CD1c-positive myeloid dendritic cell (primary cell): ENCODE results near the gene RTN3.
"Not testable (repeated sequence)": the region's sequence is repeated elsewhere in the genome, so short reads cannot be mapped to it uniquely, and the experiment has no call there.

Experiments
- DNase-seq: peaks from one replicate; pipeline ENCODE4 v3.0.0-alpha.2; 2016; ENCODE audit errors: extremely low spot score

The RTN3 gene

DNA sequence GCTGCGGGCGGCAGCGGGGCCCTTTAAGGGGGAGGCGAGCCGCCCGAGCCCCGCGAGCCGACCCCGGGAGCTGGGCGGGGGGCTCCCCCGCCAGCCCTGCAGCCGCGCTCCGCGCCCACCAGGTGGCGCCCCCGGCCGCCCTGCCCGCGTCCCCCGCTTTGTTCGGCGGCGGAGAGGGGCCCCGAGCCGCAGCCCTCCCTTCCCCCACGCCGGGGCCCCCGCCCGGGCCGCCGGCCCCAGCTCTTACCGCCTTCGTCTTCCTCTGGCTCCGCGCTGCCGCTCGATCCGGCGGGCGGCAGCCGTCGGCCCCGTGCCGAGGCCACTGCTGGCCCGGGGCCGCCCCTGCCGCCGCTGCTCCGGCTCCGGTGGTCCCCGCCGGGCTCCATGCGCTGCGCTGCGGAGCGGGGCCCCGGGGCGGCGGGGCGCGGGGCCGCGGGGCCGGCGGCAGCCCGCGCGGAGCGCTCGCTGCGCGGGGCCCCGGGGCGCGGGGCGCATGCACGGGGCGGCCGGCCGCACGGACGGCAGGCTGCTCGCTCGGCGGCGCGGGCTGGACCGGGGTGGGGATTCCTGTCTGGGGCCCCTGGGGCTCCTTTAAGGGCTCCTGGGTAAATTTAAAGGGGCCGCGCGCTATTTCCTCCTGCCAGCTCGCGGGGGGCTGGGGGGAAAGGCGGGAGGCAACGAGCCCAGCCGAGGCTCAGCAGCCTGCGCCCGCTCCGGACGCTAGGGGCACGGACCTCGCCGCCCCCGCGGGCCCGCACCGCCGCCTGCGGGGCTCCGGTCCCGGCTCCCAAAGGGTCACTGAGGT, 87.1 kb downstream of the RTN3 start, which contains the start of gene ZFTA:
ZFTA (minus strand) TSS at position 539 of the 805 bp plus-strand sequence; CDS start at position 386, 153 bp downstream.
- peak; percentile 61 for DNase-seq

DNA sequence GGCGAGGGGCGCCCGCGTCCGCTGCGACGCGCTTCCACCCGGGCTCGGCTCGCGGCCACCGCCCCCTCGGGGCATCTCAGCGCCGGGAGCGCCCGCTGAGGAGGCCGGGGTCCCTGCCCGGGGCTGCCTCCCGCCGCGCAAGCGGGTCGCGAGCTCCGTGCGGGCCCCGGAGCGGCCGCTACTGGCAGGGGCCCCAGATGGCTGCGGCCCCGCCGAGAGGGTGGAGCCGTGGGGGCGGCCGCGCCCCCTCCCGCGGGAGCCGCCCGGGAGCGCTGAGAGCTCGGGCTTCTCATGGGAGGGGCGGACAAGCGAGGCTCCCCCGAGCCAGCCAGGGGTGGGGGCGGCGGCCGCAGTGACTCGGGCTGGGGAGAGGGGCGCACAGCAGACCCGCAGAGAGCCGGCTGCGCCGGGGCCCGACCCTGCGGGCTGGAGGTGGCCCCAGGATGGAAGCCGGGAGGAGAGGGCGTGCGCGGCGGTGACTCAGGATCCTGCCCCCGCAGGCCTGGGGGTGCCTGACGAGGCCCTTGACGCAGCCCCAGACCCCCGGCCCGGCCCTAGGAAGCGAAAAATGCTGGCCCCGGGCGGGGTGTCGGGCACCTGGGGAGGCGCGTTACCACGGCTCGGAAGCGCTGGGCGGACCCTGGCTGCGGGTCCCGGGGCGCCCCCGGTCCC, 87.9 kb downstream of the RTN3 start:
- peak; percentile 22 for DNase-seq

DNA sequence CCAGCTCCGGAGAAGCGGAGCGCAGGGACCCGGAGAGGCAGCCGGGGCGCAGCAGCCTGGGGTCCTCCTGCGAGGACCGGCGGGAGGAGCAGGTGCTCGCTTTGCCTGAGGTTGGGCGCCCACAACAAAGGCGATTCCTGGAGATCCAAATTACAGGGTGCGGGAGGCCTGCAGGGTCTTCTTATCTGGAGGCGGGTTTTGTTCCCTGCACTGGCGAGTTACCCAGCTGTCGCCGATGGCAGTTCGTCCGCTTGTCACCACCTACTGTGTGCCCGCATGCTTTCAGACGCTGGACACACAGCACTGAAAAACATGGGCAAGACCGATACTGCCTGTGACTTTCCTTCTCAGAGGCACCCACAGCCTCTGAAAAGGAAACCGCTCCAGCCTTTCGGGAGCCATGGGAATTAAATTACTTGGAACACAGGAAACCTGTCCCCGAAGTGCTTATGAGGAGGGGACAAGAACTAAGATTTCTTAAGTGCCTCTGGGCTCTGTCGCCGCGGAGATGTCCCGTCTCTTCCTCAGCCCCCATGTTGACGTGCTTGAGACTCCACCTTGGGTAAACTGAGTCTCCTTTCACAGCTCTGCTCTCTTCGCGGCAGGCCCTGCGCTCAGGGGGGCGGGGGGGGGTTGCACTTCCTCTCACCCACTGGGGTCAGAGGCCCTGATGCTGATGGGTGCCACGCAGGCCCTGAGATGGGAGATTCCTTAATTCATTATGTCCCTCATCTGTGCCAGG, 88.6 kb downstream of the RTN3 start:
- no peak for DNase-seq

DNA sequence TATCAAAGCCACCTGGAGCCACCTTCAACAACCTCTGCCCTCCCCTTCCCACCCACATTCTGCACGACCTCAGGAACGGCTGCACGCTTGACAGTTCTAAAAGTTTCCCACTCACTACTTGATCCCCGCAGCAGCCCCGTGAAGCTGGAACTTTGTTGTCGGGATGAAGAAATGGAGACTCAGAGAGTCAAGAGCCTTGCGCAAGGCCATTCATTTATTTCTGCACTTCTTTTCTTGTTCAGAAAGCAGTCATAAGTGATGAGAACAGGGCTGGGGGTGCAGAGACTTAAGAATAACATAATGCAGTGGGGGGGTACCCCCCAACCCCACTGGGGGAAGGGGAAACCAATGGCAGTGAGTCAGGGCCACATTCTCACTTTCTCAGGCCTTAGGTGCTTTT, 89.5 kb downstream of the RTN3 start:
- peak; percentile 18 for DNase-seq

DNA sequence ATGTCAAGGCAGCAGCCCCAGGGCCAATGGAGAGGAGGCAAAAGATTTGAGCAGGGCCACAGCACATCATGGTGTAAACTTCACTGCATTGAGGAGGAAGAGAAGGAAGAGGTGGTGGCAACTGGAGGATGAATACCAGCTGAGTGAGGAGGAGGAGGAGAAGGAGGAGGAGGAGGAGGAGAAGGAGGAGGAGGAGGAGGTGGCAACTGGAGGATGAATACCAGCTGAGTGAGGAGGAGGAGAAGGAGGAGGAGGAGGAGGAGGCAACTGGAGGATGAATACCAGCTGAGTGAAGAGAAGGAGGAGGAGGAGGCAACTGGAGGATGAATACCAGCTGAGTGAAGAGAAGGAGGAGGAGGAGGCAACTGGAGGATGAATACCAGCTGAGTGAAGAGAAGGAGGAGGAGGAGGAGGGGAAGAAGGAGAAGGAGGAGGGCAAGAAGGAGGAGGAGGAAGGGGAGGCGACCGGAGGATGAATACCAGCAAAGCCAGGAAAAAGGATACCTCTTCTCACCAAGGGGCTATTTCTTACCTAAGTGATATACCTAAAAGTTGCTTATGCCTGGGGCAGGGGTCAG, 90.5 kb downstream of the RTN3 start:
- not testable (repeated sequence) for DNase-seq

DNA sequence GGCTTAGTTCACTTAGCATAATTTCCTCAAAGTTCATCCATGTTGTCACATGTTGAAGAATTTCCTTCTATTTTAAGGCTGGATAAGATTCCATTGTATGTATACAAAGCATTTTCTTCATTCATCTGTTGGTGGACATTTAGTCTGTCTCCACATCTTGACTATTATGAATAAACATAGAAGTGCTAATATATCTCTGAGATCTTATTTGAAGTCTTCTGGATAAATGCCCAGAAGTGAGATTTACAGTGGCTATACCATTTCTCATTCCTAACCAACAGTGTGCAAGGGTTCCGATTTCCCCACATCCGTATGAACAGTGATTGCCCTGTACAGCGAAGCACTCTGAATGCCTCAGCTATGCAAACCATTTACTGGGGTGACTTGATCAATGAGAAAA, 93.9 kb downstream of the RTN3 start:
- DNase-seq = no peak

DNA sequence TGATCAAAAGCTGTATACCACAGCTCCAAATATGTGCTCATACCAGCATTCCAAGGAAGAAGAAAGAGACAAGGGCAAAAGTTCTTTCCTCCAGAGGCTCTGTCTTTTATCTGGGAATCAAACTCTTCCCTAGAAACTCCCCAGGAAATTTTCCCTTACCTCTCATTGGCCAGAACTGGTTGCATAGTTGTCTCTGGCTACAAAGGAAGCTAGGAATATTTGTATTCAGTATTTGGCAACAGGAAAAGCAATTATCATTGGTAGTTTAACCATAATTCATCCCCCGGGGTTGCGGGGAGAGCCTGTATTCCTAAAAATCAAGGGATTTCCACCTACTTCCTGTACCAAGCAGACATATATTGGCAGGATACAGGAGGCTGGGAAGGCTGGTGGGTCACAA, 97.7 kb downstream of the RTN3 start:
- no peak for DNase-seq

DNA sequence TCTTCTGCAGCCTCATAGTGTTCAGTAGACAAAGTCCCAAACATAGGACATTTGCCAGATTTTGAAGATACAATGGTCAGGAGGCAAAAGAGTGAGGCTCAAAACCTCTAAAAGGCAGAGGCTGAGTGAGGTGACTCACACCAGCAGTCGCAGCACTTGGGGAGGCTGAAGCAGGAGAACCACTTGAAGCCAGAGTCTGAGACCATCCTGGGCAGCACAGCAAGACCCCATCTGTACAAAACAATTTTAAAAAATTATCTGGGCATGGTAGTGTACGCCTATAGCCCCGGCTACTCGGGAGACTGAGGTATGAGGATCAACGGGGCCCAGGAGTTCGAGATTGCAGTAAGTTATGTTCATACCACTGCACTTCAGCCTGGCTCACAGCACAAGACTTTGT, 101.4 kb downstream of the RTN3 start:
- no peak for DNase-seq

DNA sequence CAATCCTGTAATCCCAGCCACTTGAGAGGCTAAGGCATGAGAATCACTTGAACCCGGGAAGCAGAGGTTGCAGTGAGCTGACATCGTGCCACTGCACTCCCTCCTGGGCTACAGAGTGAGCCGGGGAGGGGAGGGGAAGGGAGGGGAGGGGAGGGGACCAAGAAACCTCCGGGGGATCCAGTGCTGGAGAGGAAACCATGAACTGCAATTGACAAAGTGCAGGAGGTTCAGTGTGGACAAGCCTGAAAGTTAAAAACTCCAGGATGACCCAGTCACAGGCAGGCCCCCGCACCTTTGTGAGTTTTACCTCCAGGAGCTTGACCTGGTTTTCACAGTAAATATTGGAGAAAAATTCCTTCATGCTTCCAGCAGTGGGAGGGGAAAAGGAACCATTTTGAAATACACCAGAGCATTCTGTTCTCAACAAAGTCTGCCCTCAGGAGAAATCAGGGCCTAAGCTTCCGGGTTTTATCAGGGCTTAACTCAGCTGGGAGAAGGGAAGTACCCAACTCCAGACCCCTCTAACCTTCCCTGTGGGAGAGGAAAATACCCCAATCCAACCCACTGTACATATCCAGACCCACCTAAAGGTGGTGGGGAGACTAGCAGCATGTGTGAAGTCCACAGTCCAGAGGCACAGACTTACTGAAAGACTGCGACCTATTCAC, 102.8 kb downstream of the RTN3 start:
- DNase-seq = no peak

DNA sequence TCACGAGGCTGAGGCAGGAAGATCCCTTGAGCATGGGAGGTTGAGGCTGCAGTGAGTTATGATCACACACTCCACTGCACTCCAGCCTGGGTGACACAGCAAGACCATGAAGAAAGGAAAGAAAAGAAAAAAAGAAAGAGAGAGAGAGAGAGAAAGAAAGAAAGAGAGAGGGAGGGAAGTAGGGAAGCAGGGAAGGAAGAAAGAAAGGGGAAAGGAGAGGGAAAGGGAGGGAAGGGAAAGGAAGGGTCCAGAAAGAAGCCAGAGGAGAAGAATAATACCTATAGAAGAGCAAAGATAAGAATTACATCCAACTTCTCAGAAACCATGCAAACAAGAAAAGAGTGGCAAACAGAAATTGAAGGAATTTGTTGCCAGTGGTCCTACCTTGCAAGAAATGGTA, 104.5 kb downstream of the RTN3 start:
- DNase-seq = no peak

DNA sequence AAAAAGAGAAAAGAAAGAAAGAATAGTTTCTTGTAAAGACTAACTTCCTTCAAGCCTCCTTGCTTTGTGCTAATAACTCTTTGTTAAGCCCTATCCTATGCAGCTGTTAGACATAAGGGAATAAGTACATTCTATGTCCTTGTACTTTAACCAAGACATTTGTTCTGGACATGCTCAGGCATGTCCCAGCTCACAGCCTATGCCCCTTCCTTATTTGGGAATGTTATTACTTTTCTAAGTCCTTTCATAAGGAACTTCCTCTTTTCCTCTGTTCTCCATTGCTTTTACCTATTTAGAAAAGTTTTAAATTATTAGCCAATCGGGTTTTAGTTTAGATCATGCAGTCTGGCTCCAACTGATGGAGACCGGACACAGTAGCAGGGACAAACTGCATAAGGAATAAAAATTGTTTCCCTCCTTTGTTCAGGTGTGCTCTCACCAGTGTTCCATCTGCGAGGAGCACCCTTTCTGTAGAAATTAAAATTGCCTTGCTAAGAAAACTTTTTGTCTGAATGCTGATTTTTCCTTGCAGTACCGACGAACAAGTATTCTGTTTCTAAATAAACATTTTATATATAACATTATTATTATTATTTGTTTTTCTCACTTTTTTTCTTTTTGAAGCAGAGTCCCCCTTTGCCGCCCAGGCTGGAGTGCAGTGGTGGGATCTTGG, 110.3 kb downstream of the RTN3 start:
- no peak for DNase-seq

DNA sequence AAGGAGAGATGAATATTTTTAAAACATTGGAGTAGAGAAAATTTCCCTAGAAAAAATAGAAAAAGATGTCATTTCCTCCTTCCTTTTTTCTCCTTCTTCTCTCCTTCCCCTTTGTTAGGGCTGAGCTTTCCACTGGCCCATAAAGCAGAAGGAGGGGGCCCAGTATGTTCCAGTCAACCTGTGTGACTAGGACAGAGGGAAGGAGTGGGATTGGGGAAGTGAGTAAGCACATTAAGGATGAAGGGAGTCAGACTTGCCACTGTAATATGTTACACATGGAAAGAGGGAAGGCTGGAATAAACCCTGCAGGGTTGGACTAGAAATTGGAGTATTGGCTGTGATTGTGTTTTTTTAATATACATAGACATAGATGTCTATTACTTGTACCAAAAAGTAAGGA, 111.9 kb downstream of the RTN3 start:
- DNase-seq = peak; percentile 42

DNA sequence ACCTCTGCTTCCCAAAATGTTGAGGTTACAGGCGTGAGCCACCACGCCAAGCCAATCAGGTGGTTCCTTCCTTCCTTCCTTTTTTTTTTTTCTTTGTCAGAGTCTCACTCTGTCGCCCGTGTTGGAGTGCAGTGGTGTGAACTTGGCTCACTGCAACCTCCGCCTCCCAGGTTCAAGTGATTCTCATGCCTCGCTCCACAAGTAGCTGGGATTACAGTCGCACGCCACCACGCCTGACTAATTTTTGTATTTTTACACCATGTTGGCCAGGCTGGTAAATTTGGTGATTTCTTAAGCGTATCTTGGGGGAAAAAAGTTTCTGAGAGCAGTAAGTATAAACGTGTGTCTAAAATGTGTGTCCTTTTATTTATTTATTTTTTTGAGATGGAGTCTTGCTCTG, 113.8 kb downstream of the RTN3 start:
- no peak for DNase-seq

DNA sequence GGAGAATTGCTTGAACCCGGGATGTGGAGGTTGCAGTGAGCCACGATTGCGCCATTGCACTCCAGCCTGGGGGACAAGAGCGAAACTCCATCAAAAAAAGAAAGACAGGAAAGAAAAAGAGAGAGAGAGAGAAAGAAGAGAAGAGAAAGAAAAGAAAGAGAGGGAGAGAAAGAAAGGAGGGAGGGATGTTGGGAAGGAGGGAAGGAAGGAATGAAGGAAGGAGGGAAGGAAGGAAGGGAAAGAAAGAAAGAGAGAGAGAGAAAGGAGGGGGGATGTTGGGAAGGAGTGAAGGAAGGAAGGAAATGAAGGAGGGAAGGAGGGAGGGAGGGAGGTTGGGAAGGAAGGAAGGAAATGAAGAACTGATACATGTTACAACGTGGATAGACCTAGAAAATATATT, 119.6 kb downstream of the RTN3 start:
- DNase-seq = no peak

DNA sequence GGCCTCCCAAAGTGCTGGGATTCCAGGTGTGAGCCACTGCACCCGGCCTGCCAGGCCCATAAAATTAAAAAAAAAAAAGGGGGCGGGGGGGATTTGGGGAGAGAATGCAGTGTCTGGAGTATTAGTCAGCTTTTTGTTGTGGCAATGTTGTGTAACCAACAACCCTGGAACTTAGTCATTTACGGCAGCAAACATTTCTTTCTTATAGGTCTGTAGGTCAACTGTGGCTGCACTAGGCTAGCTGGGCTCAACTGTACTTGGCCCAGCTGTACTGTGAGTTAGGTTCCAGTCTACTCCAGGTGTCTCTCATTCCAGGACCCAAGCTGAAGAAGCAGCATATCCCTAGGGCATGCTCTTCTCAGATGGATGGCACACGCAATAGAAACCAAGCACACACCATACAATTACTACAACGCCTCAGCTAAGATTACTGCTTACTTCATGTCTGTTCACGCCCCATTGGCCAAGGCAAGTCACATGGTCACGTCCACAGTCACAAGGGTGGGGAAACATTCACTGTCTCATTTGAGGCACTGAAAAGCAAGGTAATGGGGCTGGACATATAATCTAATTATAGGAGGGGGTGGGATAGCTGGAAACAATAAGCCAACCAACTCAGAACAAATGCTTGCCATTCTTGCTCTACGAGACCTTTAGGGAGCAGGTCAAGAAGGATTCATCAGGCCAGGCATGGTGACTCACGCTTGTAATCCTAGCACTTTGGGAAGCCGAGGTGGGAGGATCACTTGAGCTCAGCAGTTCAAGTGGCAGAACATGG, 121.5 kb downstream of the RTN3 start:
- no peak for DNase-seq

DNA sequence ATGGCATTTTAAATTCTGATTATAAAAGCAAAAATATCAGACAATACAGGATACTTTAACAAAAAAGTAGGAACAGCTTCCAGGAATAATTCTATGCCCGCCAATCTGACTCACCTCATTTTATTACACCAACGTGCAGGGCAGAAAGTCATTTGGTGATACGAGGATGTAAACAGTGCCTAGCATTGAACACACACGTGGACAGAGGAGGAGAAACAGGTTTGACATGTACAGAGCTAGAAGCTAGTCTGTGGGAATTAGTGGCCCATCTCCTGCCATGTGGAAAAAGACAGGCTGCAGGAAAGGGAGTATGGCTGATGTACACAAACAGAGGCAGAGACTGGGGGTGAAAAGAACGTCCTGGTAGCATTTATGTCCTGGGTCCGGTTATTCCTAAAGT, 123.0 kb downstream of the RTN3 start:
- no peak for DNase-seq

DNA sequence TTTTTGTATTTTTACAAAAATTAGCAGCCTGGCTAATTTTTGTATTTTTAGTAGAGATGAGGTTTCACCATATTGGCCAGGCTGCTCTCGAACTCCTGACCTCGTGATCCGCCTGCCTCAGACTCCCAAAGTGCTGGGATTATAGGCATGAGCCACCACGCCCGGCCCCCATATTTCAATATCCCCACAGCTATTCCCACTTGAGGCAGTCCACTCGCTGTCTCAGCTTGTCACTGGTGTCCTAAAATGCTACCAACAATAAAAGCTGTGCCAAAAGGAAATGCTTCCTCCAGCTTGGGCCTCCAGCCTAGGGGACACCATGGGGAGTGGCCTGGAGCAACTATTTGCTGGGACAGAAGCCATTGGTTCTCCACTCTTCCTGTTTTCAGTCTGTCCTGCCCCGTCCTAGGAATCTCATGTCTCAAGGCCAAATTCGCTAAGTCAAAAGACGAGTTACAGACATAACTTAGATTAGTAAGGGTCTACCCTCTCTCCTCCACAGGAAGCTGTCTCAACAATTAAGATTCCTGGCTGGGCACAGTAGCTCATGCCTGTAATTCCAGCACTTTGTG, 124.6 kb downstream of the RTN3 start:
- no peak for DNase-seq
